ENCODE results near the gene DHRS2.
"Not testable (repeated sequence)": the region's sequence is repeated elsewhere in the genome, so short reads cannot be mapped to it uniquely, and the experiment has no call there.

DHRS2 gene

GRCh38 chr14:23634698-23635412, 1.3 kb upstream of the DHRS2 start:
- not testable (repeated sequence) for DNase-seq

DNA sequence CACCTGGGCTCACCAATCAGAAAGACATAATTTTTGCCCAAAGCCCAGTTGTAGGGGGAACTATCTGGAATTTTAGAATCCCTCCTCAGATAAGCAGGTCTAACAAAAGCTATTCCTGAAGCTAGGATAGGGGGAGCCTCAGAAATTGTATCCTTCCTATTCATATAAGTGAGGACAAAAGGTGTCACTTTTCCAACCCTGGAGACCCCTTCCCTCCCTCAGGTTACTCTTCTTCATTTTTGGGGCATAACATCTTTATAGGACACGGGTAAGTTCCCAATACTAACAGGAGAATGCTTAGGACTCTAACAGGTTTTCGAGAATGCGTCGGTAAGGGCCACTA, 1.1 kb downstream of the DHRS2 start:
- DNase-seq, result not testable (repeated sequence)

GRCh38 chr14:23637655-23638413, 1.7 kb downstream of the DHRS2 start:
- DNase-seq, result not testable (repeated sequence)

DNA sequence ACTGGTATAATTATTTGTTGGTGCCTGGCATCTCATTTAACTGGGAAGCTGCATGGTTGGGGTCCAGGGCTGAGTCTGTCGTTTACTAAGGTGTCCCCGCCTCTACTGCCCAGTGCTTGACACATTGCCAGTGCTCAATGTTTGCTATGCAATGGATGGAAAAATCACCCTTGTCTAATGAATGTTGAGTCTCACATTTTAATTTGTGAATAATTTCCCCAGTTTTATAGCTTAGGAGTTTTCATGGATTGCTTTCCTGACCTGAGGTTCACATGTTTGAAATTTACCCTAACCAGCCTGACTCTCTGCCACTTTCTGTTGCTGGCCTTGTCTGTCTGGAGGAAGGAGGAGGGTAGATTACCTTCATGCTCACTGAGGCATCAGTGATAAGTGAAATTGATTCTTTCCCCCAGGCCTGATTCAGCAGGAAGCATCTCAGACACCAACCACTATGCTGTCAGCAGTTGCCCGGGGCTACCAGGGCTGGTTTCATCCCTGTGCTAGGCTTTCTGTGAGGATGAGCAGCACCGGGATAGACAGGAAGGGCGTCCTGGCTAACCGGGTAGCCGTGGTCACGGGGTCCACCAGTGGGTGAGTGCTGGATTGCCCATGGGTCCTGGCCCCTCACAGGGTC, 2.4 kb downstream of the DHRS2 start:
- DNase-seq, result no peak

DNA sequence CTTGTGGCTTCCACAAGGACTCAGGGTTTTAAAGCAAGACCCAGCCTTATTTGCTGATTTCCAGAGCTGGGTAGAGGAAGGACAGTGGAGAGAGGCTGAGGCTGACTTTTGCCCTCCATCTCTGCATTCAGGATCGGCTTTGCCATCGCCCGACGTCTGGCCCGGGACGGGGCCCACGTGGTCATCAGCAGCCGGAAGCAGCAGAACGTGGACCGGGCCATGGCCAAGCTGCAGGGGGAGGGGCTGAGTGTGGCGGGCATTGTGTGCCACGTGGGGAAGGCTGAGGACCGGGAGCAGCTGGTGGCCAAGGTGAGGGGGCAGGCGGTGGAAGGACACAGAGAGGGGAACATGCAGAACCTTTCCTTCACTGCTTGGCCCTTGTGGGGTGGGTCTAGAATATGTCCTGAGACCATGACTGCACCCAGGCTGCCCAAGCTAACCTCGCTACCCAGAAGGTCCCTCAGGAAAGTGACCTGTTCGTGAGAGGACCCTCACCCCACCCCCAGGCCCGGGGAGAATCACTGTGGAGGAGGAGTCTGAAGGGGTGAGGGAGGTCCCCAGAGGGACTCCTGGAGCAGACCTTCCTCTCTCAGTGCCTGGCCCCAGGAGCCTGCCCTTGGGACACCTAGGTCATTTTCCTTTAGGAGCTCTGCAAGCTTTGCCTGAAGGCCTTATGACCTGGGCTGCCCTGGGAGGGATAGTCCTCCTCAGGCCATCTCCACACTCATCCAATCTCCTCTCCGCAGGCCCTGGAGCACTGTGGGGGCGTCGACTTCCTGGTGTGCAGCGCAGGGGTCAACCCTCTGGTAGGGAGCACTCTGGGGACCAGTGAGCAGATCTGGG, 3.1 kb downstream of the DHRS2 start:
- DNase-seq, result no peak

DNA sequence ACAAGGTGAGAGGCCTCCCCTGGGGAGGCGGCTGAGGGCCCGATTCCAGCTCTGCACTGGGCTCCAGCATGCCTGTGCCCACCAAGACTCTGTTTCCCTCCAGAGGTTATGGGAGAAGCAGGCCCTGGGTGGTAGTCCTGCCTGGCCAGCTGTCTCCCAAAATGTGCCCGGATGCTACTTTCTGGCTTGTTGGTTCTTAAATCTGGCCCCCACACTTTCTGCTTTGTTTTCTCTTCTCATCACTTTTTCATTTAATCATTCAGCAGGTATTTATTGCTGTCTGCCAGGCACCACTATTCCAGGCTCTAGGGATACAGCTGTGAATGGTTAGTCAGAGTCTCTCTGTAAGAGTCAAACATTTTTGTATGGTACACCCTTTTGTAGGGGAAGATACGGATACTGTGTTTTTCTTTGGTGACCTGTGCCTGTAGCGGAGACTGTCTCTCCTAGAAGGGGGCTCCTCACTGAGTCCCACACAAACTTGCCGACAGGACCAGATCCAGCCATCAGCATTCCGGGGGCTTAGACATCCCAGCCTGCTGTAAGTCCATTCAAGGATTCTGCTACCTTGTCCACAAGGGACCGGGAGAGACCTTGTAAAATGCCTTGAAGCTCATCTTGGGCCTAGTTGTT, 3.8 kb downstream of the DHRS2 start:
- DNase-seq, result no peak

GRCh38 chr14:23640524-23641141, 4.5 kb downstream of the DHRS2 start:
- DNase-seq, result no peak

DNA sequence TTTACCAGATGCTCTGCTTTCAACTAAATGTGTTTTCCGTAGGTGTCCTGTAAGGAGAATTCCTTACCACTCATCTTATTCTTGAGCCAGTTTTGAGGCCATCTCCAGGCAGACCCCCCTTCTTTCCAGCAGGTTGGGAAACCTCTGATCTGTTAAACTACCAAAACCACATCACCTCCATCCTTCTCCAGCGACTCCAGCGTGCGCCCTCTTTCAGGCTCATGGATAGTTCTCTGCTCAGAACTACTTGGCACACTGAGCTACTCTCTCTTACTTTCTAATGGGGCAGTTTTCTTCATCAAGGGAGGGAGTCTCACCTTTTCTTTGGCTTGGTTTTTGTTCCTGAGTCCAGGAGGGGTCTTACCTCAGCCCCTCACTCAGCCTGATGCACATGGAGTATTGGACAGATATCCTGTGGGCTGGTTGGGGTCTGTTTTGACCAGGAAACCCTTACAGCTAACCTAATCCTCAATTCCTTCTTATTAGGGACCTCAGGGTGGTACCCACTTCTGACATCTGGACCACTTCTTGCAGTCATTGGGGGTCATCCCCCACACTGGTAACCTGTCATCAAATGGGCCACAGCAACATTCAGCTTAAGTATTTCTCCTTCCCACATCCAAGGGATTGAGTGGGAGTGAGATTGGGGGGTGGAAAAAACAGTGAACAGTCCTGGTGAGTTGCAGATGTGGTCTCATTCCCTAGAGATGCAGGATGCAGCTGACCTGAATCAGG, 5.2 kb downstream of the DHRS2 start:
- DNase-seq, result no peak

GRCh38 chr14:23641915-23642588, 5.9 kb downstream of the DHRS2 start:
- peak; percentile 36 for DNase-seq

DNA sequence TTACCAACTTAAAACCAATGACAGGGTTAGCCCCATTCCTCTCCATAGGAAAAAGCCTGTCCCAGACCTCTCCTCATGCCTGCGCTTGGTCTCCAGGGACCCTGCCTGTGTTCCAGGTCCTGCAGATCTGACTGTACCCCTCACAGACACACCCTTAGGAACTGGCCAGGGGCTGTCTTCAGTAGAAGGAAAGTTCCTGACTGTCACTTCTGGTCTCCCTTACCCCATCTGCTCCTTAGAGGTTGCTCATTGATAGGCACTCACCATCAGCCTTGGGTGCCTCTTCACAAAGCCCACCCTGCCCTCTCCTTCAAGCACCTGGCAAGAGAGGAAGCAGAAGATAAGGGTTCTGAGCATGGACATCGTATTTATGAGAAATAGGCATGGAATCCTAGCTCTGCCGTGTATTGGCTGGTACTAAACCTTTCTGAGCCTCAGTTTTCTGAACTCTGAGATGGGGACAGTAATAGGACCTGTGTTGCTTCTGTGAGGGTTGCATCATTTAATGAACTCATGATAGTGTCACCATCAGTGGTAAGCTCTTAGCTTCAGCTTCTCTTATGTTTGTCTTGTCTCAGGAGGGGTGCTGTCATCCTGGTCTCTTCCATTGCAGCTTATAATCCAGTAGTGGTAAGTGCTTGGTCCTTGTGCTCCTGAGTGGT, 7.5 kb downstream of the DHRS2 start:
- DNase-seq, result peak; percentile 19

- no peak for DNase-seq
Observed at GRCh38 chr14:23644195-23644918, 8.2 kb downstream of the DHRS2 start.

- DNase-seq, result no peak
Observed at GRCh38 chr14:23644919-23645336, 8.8 kb downstream of the DHRS2 start.

GRCh38 chr14:23645504-23645811, 9.3 kb downstream of the DHRS2 start:
- DNase-seq, result no peak

- DNase-seq, result peak; percentile 8
Observed at GRCh38 chr14:23645812-23646647, 9.9 kb downstream of the DHRS2 start.

DNA sequence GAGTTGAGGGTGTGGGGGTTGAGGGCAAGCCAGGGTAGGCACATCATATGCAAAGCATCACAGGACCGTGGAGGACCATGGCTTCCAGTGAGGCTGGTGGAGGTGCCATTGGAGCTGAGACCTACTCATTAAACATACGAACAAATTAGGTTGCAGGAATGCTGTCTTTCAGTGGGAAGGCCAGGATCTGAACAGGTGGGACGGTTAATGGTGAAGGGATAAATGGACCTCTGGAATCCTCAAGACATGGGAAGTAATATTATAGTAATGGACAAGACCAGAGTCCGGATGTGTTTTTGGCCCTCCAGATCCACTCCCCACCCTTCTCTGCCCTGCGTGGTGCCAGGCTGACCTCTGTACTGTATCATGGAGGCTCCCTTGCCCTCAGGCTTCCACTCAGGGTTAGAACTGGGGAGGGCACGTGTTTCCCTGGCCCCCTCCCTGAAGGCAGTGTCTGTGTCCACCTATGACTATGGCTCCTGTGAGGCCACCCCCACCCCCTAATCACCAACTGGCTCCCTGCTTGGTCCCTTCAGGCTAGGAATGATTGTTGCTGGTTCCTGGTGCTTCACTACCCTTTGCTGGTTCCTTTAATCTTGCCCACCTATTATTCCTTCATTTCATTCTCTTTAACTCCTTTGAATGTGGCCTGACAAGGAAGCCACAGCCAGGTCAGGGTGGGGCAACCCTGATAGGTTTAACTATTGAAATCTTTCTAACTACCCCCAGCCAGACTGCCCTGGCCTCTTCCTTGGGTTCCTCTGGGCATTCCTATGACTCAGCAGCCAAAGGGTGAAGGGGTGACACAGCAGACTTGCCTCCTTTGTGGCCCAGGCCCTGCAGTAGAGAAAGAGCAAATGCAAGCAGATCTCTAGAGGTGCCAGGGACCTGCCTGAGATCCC, 10.7 kb downstream of the DHRS2 start:
- peak; percentile 46 for DNase-seq

DNA sequence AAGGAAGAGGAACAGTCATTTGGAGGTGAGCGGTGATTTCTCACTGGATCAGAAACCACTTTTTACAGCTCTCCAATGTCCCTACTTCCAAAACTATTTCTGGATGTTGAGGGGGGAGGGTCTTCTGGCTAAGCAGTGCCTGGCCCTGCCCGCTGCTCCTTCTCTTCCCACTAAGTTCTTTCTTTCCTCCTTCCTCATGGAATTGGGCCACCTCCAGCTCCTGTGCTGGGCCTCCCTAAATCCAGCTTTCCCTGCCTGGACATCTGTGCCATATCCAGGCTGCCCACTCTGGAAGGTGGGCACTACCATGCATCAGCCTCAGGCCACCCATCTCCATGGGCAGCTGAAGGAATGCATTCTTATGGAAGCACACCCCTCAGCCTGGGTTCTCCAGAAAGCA, 11.5 kb downstream of the DHRS2 start:
- DNase-seq, result no peak

DNA sequence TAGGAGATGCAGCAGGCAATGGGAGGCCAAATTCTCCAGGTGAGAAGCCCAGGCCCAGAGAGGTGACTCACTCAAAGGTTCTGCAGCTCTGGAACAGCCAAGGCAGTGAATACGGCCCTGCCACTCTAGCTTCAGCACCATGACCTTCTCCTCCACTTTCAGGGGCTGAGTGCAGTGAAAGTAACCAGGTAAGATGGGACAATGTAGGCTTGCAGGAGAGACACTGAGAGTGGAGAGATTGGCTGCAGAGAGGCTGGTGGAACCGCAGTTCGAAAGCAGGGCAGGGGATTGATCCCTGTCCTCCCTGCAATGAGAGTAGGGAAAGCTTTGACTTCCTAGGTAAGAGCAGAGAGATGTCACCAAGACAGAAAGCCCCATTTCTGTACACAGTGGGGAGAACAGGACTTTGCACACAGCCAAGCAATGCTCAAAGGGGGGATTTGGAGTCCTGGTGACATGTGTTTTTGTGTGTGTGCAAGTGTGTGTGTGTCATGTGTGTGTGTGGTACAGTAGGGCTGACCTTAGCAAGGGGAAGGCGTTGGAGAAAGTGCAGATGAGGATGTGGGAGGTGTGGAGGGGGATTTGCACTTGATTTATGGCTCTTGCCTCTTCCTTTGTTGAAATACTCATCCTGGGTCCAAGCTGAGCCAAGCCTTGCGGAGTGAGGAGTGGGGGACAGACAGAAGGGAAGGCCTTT, 12.7 kb downstream of the DHRS2 start:
- DNase-seq, result no peak

Measured in inflammatory macrophage treated with lipopolysaccharide for 4 hours (primary cell).